ENCODE data around the gene PIGU.

Gene PIGU

GRCh38 chr20:34654207-34654744, 22.6 kb downstream of the PIGU start:
- no peak for DNase-seq

- no peak for DNase-seq
These were observed 25.7 kb downstream of the PIGU start for GRCh38 chr20:34651200-34651599.

GRCh38 chr20:34647737-34648136, 29.2 kb downstream of the PIGU start:
- DNase-seq, result no peak

- DNase-seq, result no peak
These were observed 31.9 kb downstream of the PIGU start for GRCh38 chr20:34644951-34645350.

GRCh38 chr20:34644345-34644744, 32.5 kb downstream of the PIGU start:
- no peak for DNase-seq

GRCh38 chr20:34643928-34644327, 33.0 kb downstream of the PIGU start:
- DNase-seq, result no peak

- no peak for DNase-seq
These were observed 34.9 kb downstream of the PIGU start for GRCh38 chr20:34642009-34642408.

- DNase-seq, result peak; percentile 88
These were observed 37.1 kb downstream of the PIGU start for GRCh38 chr20:34639755-34640222.

GRCh38 chr20:34638532-34638931, 38.4 kb downstream of the PIGU start:
- no peak for DNase-seq

- no peak for DNase-seq
These were observed 38.9 kb downstream of the PIGU start for GRCh38 chr20:34638039-34638292.

- DNase-seq, result no peak
These were observed 39.5 kb downstream of the PIGU start for GRCh38 chr20:34637245-34638038.

GRCh38 chr20:34636648-34637047, 40.2 kb downstream of the PIGU start:
- DNase-seq, result no peak

GRCh38 chr20:34634392-34634791, 42.5 kb downstream of the PIGU start:
- no peak for DNase-seq

GRCh38 chr20:34632870-34633452, 43.9 kb downstream of the PIGU start:
- DNase-seq, result no peak

GRCh38 chr20:34629904-34630303, 47.0 kb downstream of the PIGU start:
- no peak for DNase-seq

GRCh38 chr20:34629342-34629741, 47.5 kb downstream of the PIGU start:
- DNase-seq, result no peak

GRCh38 chr20:34628026-34628425, 48.9 kb downstream of the PIGU start:
- no peak for DNase-seq

- DNase-seq, result no peak
These were observed 49.4 kb downstream of the PIGU start for GRCh38 chr20:34627458-34627857.

GRCh38 chr20:34626992-34627391, 49.9 kb downstream of the PIGU start:
- no peak for DNase-seq

- no peak for DNase-seq
These were observed 52.3 kb downstream of the PIGU start for GRCh38 chr20:34624629-34625028.

- no peak for DNase-seq
These were observed 54.0 kb downstream of the PIGU start for GRCh38 chr20:34622821-34623451.

- no peak for DNase-seq
These were observed 55.2 kb downstream of the PIGU start for GRCh38 chr20:34621383-34622367.

GRCh38 chr20:34621036-34621343, 55.9 kb downstream of the PIGU start:
- DNase-seq, result no peak

Measured in NCI-H1092 treated with DMSO at 0.1 percent for 48 hours (cell line).